Measurements from ENCODE around the gene CAMK4. TPM values are rescaled to one million over a fixed set of nuclear protein-coding genes. Genes with fewer than 3 reads are reported as not detected.
"Not testable (repeated sequence)": the region's sequence is repeated elsewhere in the genome, so short reads cannot be mapped to it uniquely, and the experiment has no call there.

Gene CAMK4
- total RNA-seq, 1 donor from 2014 or later = 2.2 TPM

GRCh38 chr5:111310711-111311620 lies 86.8 kb downstream of the CAMK4 start:
- no peak for DNase-seq (ENCODE audit: low read depth, low spot score)

GRCh38 chr5:111311666-111312065 lies 87.5 kb downstream of the CAMK4 start:
- DNase-seq (ENCODE audit: low read depth, low spot score) = no peak

GRCh38 chr5:111313017-111313724 lies 89.0 kb downstream of the CAMK4 start:
- DNase-seq (ENCODE audit: low read depth, low spot score) = no peak

GRCh38 chr5:111320953-111321352 lies 96.8 kb downstream of the CAMK4 start:
- DNase-seq (ENCODE audit: low read depth, low spot score) = no peak

GRCh38 chr5:111321376-111321775 lies 97.2 kb downstream of the CAMK4 start:
- no peak for DNase-seq (ENCODE audit: low read depth, low spot score)

- DNase-seq (ENCODE audit: low read depth, low spot score) = no peak
These were observed 102.4 kb downstream of the CAMK4 start for GRCh38 chr5:111326551-111326950.

- no peak for DNase-seq (ENCODE audit: low read depth, low spot score)
These were observed 112.9 kb downstream of the CAMK4 start for GRCh38 chr5:111337133-111337532.

GRCh38 chr5:111337688-111338087 lies 113.5 kb downstream of the CAMK4 start:
- DNase-seq (ENCODE audit: low read depth, low spot score) = no peak

- DNase-seq (ENCODE audit: low read depth, low spot score) = no peak
These were observed 121.5 kb downstream of the CAMK4 start for GRCh38 chr5:111345731-111346130.

- no peak for DNase-seq (ENCODE audit: low read depth, low spot score)
These were observed 122.8 kb downstream of the CAMK4 start for GRCh38 chr5:111347021-111347420.

GRCh38 chr5:111348661-111349329 lies 124.6 kb downstream of the CAMK4 start:
- no peak for DNase-seq (ENCODE audit: low read depth, low spot score)

GRCh38 chr5:111349429-111349828 lies 125.2 kb downstream of the CAMK4 start:
- no peak for DNase-seq (ENCODE audit: low read depth, low spot score)

- no peak for DNase-seq (ENCODE audit: low read depth, low spot score)
These were observed 128.9 kb downstream of the CAMK4 start for GRCh38 chr5:111353035-111353434.

- DNase-seq (ENCODE audit: low read depth, low spot score) = not testable (repeated sequence)
These were observed 134.5 kb downstream of the CAMK4 start for GRCh38 chr5:111358726-111359125.

- DNase-seq (ENCODE audit: low read depth, low spot score) = no peak
These were observed 136.0 kb downstream of the CAMK4 start for GRCh38 chr5:111360173-111360572.

- DNase-seq (ENCODE audit: low read depth, low spot score) = no peak
These were observed 140.8 kb downstream of the CAMK4 start for GRCh38 chr5:111364992-111365391.

- no peak for DNase-seq (ENCODE audit: low read depth, low spot score)
These were observed 142.2 kb downstream of the CAMK4 start for GRCh38 chr5:111366388-111366787.

- DNase-seq (ENCODE audit: low read depth, low spot score) = no peak
These were observed 142.9 kb downstream of the CAMK4 start for GRCh38 chr5:111367115-111367514.

- no peak for DNase-seq (ENCODE audit: low read depth, low spot score)
These were observed 148.6 kb downstream of the CAMK4 start for GRCh38 chr5:111372799-111373198.

- no peak for DNase-seq (ENCODE audit: low read depth, low spot score)
These were observed 150.2 kb downstream of the CAMK4 start for GRCh38 chr5:111374380-111374779.

GRCh38 chr5:111375645-111376044 lies 151.5 kb downstream of the CAMK4 start:
- no peak for DNase-seq (ENCODE audit: low read depth, low spot score)

GRCh38 chr5:111377306-111377705 lies 153.1 kb downstream of the CAMK4 start:
- no peak for DNase-seq (ENCODE audit: low read depth, low spot score)
